PFSK-1 (cell line): ENCODE results near the gene SLC25A48.

ENCODE experiments used
- POLR2AphosphoS5 ChIP-seq: IDR thresholded peaks from 2 replicates; pipeline ENCODE4 v1.6.1; 2012; ENCODE audit warnings: low read depth, mild to moderate bottlenecking, control low read depth, low read length, moderate library complexity
- SIN3A ChIP-seq: IDR thresholded peaks from 2 replicates; pipeline ENCODE4 v1.6.1; 2012; ENCODE audit warnings: mild to moderate bottlenecking, low read length, moderate library complexity, borderline replicate concordance; ENCODE audit not compliant: insufficient read depth
- TAF1 ChIP-seq: IDR thresholded peaks from 2 replicates; pipeline ENCODE4 v1.6.1; 2012; ENCODE audit warnings: low read length, control low read depth, borderline replicate concordance; ENCODE audit not compliant: insufficient read depth
- TF ChIP-seq, protein P1 (sequence below), 2 experiments: IDR thresholded peaks; 2 replicates each; pipeline versions ENCODE4 v1.6.1 to v1.8.0; 2011 to 2012; ENCODE audit warnings: low read depth in 2 of 2, low read length in 2 of 2, control low read depth in 1 of 2, inconsistent platforms in 1 of 2, mild to moderate bottlenecking in 1 of 2, moderate library complexity in 1 of 2; ENCODE audit not compliant: insufficient read depth in 1 of 2

DNA sequence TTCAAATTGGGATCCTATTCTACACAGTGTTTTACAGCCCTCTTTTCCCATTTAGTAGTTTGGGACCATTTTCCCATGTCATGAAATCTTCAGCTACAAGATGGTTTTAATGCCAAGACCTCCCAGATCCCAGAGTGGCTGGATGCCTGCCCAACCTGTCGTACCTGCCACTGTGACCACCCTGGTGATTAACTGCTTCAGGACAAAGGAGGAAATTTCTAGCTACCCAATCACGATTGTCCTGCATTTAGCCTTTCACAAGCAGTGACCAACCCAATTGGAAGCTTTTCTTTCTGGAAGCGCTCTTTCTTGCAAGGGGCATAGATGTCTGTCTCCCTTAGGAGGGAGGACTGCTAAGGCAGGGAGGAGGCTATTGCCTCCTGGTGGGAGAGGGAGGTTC, 47.4 kb downstream of the SLC25A48 start:
- TF ChIP-seq POLR2AphosphoS5 (no peak), TAF1 (no peak), SIN3A (no peak)
- TF ChIP-seq, protein P1, sequence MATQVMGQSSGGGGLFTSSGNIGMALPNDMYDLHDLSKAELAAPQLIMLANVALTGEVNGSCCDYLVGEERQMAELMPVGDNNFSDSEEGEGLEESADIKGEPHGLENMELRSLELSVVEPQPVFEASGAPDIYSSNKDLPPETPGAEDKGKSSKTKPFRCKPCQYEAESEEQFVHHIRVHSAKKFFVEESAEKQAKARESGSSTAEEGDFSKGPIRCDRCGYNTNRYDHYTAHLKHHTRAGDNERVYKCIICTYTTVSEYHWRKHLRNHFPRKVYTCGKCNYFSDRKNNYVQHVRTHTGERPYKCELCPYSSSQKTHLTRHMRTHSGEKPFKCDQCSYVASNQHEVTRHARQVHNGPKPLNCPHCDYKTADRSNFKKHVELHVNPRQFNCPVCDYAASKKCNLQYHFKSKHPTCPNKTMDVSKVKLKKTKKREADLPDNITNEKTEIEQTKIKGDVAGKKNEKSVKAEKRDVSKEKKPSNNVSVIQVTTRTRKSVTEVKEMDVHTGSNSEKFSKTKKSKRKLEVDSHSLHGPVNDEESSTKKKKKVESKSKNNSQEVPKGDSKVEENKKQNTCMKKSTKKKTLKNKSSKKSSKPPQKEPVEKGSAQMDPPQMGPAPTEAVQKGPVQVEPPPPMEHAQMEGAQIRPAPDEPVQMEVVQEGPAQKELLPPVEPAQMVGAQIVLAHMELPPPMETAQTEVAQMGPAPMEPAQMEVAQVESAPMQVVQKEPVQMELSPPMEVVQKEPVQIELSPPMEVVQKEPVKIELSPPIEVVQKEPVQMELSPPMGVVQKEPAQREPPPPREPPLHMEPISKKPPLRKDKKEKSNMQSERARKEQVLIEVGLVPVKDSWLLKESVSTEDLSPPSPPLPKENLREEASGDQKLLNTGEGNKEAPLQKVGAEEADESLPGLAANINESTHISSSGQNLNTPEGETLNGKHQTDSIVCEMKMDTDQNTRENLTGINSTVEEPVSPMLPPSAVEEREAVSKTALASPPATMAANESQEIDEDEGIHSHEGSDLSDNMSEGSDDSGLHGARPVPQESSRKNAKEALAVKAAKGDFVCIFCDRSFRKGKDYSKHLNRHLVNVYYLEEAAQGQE (IDR thresholded peaks at IDR 0.05; ENCODE audit: insufficient read depth in 1 of 2, low read depth in 2 of 2, low read length in 2 of 2) = no peak
